ENCODE measurements around the gene DPM1.
A peak's percentile ranks its signal among the peaks of the same experiment; 100 is the strongest.

Gene DPM1

DNA sequence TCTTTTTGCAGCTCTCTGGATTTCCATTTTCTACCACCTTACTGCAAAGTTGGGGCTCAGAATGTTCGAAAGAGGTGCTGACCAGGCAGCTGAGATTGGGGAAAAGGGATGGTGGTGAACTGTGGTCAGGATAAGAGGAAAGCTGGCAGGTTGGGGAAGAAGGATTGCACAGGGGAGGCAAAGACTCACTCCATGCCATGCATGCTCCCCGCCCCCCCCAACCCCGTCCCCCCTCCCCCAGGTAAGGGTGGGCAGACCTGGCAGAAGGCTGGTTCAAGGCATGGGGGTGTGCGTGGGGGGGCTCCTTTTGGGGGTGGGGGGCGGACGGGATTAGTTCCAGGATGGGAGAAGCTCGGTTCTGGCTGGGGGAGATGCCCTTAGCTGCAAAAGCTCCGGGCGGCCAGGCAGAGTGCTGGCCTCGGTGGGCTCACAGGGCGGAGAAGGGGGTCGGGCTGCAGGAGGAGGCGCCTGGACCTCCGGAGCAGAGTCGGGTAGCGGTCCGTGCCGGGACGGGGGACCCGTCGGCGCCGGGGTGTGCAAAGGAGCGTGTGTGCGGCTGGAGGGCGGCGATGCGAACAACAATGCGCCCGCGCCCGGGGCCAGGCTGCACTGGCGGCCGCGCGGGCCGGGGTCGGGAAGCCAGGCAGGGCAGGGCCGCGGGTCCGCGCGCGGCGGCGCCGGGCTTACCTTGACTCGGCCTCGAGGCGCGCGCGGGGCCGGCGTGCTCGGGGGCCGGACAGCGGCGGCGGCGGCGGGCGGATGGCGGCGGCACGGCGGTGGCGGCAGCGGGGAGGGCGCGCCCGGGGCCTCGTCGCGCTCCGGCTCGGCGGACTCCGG lies 28.0 kb downstream of the DPM1 start:
- DNase-seq (ENCODE audit: low read depth), result no peak

DNA sequence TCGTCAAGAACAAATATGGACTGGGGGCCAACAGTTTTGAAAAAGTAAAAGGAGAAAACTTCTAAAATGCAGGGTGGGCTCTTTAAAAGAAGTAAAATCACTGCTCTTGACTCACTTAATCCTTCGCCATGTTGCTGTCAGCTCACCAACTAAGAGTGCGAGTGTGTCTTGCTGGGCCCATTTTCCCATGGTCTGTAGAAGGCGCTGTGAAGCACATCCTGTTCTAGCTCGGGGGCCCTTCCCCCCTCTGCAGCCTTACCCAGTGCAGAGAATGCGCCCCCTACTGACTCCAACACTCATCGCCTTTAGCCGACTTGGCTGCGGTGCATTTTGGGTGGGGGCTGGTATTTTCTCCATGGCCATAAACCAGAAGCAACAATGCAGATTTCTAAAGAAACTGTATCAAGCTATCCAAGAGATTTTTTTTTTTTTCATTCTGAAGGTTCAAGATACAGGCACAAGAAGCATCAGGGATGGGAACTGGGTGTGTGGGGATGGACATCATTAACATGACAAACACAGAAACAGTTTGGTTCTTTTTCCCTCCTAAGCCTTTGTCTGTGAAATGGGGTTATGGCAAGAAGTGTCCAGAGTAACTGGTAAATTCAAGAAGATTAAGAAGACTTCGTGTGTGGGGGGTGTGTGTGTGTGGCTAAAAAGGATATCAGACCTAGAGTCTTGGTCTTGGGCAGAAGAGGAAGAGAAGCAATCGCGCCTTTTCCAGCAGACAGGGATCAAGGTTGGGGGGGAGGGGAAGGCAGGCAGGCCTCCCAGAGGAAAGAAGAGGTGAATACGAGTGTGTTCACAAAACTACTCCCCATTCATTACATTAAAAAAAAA lies 28.8 kb downstream of the DPM1 start:
- DNase-seq (ENCODE audit: low read depth), result peak; percentile 88

DNA sequence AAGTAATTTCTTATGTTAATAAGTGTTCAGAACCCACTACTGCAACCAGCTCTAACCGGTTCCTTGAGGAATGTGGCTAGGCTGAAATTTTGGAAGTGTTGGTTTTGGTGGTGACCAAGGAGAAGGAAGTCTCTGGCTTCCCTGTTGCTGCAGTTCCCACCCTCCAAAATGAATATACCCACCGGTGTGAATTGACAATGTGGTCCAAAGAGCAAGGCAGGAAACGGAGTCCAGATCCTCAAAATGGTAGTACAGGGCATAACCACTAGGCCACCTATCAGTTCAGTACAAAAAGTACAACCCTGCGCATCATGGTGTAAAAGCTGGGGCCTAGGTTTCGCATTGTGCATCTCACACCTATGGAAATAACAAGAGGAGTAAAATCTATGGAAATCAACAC lies 29.9 kb downstream of the DPM1 start:
- DNase-seq (ENCODE audit: low read depth), result no peak

DNA sequence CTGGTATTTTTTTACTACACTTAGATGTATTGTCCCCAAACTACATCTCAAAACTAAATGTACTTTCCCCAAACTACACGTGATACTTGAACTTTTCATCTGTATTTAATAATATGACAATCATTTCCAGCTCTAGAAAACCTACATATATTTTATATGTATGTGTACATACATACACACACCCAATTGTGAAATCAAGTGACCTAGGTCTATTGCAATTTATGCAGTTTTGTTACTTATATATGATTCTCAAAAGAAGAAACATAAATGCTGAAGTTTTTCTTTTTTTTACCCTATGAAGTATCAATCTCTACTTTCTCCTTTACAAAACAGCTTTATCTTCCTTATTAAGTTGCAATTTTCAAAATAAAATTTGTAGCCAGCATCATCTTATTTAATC lies 31.8 kb downstream of the DPM1 start:
- DNase-seq (ENCODE audit: low read depth), result no peak

DNA sequence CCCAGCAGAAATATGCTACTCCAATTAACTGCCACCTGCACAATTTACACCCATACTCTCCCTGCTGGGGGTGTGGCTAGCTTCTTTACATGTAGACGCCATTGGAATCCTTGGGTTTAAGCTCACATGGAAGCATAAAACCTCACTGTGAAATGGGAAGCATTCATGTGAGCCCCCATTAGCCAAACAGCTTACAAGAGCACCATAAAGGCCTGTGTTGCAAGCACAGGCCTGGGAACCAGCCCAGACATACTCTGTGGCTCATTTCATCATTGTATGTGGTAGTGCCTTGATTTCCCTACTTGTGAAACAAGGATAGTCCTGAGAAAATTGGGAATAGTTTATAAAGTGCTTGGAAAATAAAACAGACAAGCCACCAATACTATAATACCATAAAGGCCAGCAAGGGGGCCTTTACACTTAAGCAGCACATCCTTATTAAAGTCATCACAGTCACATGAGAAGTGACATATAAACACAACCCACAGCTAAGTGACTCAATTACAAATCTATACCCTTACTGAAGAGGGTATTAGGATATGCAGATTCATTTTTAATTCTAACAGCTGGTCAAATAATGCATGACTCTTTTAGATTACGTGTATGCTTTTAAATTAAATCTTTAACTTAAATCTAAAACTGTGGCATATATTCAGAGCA lies 33.9 kb downstream of the DPM1 start:
- DNase-seq (ENCODE audit: low read depth), result no peak

DNA sequence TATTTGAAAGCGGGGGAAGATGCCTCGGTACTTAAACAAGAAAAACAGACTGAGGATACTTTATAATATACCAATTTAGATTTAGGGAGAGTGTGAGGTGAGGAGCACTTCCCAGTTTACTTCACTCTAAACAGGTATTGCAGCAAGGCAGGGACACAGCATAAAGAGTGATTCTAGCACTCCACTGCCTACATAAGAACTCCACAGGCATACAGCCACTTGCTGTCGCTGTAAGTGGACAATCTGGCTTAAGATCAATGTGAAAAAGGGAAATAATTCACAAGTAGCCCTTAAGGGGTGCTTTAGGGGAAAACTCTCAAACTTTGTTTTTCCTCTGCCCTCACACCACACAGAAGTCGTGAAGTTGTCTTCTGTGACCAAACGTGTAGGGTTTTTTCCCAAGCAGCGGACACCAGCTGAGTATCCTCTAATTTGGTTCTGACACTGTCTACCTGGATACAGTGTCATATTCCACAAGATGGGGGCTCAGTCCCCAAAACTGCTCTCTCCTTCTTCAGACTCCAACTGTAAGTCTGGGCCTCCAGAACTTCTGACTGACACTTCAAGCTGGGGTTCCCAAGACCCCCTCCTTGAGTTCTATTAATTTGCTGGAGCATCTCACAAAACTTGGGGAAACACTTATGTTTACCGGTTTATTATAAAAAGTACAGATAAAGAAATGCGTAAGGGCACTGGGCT lies 36.4 kb downstream of the DPM1 start:
- DNase-seq (ENCODE audit: low read depth), result no peak

DNA sequence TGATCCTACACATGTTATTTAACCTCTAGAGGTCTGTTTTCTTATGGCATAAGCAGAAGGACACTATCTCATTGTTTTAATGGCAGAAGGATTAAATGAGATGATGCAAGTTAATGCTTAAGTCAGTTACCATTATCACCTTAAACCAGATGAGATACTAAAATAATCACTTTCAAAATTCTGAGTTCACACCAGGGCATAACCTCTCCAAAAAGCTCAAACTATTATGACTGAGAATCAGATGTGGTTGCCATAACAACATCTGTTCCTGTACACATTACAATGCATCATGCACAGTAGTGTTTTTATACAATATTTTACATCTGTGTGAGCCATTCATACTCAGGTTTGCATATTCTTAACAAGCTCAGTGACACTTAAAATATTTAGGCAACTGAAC lies 37.3 kb downstream of the DPM1 start:
- DNase-seq (ENCODE audit: low read depth), result no peak

DNA sequence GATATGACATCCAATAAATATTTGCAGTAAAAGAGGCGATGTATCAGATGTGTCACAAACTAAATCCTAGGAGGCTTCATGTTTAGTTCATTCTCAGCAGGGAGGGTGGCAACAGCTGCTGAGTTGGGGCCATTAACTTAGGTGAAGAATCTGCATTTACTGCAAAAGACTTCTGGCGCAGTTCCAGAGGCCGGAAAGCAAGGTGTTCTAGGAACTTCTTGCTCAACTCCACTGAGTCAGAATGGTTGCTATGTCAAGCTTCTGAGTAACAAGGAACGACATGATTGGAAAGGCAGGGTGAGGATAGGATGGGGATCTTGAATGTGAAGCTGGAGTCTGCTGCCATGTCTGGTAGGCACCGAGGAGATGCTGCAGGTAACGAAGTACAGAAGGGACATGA lies 38.8 kb downstream of the DPM1 start:
- DNase-seq (ENCODE audit: low read depth), result no peak

DNA sequence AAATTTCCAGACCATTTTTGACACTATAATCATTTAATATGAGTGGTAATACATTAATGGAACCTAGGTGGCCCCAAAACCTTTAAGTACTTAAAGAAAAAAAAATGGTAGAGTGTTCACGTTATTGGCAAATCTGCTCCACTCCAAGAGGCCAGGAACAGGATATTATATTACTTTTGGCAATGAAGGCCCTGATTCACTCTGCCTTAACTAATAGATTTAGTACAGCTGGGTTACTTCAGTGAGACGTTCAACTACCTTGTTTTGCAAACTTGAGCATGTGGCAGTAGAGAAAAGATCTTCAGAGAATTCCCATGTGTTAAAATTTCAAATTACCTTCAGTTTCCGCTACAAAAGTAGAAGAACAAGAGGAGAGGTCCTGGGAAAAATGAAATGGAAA lies 39.9 kb downstream of the DPM1 start:
- DNase-seq (ENCODE audit: low read depth), result no peak

DNA sequence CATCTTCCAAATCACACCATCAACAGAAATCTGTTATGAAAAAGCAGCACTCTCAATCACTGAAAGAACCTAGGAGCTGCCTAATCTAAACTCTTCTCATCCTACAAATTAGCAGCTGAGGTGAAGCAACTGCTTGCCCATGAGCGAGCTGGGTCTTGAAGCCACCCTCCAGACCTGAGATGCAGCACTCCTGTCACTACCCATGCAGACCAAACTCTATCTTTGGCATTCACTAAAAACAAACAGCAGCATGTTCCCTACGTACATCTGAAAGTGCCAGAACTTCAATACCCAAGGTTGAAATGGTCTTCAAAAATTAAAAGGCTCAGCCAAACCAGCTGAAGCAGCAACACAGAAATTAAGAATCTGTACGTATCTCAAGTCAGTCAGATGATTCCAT lies 41.4 kb downstream of the DPM1 start:
- DNase-seq (ENCODE audit: low read depth), result no peak

DNA sequence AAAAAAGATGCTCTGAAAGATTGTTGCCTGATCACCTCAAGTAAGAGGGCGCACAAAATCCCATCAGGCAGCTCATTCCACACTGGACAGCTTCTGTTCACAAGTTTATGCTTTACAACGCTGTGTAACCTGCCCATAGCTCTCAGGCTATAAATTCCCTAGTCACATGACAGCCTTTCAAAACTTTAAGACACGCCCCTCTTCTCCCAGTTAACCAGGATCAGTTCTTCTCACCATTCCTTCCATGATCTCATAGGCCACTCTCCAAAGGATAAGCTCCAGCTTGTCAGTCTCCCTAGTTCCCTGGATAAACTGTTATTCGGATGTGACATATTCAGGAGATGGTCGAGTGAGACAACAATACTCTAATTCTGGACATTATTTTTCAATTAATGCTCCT lies 42.1 kb downstream of the DPM1 start:
- no peak for DNase-seq (ENCODE audit: low read depth)

DNA sequence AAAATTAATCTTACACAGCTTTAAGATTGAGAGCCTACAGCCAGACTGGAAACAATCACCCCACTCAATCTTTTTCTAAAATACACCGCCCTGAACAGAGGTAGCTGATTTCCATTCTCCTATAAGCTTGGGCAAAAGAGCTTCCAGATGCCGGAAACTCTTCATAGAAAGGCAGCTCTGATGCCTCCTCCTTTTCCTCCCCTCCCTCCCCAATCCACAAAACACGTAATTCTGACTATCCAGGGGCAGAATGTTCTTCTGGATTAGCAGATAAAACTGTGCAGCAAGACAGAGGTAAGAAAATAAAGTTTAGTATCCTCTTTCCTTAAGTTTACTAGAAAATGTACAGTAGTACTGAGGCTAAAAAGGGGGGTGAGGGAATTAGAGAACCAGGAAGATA lies 42.9 kb downstream of the DPM1 start:
- no peak for DNase-seq (ENCODE audit: low read depth)

DNA sequence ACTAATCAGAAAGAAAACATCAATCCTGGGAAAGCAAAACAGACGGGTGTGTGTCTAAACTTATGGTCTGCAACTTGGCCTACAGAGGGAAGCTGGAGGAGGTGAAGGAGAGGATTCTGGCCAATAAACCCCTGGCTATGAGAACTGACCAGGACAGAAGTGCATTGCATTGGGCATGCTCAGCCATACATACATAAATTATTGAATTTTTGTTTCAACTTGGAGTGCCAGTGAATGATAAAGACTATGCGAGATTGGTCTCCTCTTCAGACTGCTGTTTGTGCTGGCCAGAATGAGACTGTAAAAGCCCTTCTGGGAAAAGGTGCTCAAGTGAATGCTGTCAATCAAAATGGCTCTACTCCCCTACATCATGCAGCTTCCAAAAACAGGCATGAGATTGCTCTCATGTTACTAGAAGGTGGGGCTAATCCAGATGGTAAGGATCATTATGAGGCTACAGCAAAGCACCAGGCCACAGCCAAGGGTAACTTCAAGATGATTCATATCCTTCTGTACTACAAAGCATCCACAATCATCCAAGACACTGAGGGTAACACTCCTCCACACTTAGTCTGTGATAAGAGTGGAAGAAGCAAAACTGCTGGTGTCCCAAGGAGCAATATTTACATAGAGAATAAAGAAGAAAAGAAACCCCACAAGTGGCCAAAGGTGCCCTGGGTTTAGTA lies 44.5 kb downstream of the DPM1 start:
- DNase-seq (ENCODE audit: low read depth), result no peak

DNA sequence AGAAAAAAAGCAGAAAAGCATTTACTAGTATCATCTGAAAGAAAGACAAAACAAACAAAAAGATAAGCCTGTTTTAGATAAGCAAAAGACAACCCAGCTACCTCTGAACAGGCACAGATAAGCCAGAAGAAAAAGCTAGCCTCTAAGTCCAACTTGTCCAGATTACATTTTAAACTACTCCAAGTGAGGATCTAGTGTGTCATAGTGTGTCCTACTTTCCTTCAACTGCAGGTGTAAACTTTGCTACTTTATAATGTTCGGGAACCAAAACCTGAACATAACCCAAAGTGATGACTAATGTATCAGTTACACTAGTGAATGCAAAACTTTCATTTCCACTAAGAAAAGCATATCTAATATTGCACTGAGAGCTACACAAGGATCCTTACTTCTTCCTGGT lies 46.6 kb downstream of the DPM1 start:
- no peak for DNase-seq (ENCODE audit: low read depth)

DNA sequence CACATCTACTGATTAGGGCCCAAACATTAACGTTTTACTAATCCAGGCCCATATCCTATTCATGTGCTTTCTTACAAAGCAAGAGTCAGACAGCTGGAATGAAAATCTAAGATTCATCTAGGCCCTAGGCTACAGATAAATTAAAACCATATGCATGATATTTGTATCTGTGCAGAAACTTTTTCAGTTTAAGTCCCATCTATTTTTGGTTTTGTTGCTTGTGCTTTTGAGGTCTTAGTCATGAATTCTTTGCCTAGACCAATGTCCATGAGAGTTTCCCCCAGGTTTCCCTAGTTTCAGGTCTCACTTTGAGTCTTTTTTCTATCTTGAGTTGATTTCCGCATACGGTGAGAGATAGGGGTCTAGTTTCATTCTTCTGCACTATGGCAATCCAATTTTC lies 47.3 kb downstream of the DPM1 start:
- no peak for DNase-seq (ENCODE audit: low read depth)

DNA sequence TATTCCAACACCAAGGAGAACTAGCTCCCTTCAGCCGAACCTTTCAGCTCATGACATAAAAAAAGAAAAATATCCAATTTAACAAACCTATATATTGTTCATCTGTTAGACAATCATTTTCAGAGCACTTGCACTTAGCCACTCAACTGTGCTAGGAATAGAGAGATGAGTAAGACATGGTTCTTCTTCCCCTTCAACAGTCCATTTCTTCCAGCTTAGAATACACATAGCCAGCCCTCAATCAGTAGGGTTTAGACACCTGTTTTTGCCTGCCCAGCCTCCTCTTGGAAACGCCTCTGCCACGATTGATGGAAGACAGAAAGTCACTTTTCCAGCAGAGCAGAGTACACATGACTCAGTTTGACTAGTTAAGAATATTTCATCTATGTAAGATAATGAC lies 48.9 kb downstream of the DPM1 start:
- DNase-seq (ENCODE audit: low read depth), result no peak

DNA sequence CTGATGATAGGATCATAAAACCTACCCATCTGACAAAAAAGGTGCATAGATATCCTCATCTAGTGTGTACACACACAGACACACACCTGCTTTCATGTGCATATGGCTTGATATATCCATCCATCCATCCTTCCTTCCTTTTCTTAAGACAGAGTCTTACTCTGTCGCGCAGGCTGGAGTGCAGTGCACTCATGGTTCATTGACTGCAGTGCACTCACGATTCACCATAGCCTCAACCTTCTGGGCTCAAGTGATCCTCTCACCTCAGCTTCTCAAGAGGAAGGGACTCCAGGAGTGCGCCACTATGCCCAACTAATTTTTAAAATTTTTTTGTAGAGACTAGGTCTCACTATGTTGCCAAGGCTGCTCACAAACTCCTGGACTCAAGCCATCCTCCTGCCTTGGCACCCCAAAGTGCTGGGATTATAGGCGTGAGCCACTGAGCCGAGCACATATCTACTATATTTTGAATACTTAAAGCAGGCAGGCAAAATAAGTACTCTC lies 54.2 kb downstream of the DPM1 start:
- DNase-seq (ENCODE audit: low read depth), result no peak

DNA sequence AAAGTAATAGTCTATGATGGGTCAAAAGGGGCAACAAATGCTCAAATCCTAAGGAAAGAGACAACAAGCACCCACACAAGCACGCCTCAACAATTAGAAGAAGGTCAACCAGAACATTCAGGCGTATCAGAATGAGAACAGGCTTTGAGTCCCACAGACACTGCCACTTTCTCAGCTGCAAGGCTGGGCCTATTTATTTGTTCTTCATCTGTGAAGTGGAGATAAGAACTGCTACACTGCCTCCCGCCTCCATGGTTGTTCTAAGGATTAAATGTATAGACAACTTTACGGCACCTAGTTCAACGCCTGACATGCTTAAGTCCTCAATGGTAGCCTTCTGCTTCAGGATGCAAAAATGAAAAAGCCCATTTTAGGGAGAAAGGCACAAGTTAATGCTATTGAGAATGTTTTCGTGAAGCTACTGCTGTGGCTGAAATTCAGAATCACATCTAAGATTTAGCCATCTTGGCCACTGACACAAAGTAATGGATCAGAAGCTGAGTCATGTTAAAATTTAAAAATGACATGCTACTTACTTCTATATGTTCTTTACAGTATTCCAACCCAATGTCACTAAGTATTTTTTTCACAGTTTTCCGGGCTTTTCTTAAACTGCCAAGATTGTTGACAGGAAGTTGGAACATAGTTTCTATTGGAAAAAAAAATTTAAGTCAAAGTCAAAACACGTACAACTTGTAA lies 54.8 kb downstream of the DPM1 start:
- DNase-seq (ENCODE audit: low read depth), result no peak

DNA sequence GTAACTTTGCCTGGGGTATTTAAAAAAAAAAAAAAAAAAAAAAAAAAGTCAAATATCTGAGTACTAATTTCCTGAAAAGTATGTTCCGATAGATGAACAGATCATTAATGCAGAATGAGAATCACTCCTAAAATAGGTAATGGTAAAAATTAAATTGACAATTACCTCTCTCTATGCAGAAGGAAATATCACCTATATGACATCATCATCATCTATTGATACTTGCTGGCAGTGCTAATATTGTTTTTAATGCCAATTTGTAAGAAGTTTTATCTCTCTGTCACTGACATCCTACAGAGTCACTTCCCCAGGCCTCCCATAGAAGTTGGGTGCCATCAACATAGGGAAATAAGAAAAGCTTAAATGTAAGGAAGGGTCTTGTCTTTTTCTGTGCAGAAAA lies 57.0 kb downstream of the DPM1 start:
- DNase-seq (ENCODE audit: low read depth), result no peak

DNA sequence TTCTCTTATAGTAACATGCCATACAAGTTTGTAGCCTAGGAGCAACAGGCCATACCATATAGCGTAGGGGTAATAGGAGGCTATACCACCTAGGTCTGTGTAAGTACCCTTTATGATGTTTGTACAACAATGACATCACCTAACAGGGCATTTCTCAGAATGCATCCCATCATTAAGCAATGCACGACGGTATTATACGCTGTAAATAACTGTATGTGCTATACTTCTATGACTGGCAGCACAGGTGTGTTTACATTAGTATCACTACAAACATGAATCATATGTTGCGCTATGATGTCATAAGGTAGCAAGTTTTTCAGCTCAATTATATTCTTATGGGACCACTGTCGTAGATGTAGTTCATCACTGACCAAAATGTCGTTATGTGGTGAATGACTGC lies 58.1 kb downstream of the DPM1 start:
- no peak for DNase-seq (ENCODE audit: low read depth)

DNA sequence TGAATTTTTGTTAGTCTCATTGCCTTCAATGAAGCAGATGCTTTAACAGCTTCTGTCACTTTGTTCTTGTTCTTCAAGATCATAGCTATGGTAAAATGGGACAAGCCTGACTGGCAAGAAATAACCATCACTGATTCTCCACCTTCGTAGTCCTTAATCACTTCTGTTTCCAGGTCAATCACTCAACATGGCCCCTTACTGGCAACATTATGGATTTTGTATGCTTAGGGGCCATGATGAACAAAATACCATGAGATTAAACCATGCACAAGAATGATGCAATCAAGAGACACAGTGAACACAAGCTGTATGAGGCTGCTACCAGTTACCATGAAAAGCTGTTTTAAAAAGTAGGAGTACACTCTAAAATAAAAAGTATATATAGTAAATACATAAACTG lies 59.9 kb downstream of the DPM1 start:
- no peak for DNase-seq (ENCODE audit: low read depth)

All from stimulated activated CD4-positive, alpha-beta T cell treated with anti-CD3 and anti-CD28 coated beads, Interleukin-2, amount 100 ng/mL, for 4 hours (primary cell).